SW480 (cell line): ENCODE measurements around the gene TRPM2.

Experiments
- DNase-seq: peaks from one replicate; pipeline ENCODE4 v3.0.0-alpha.2; 2016; ENCODE audit warnings: low spot score

The TRPM2 gene

GRCh38 chr21:44322621-44323325, 30.6 kb upstream of the TRPM2 start:
- DNase-seq = no peak

- no peak for DNase-seq
Observed at GRCh38 chr21:44323591-44323990, 29.8 kb upstream of the TRPM2 start.

- no peak for DNase-seq
Observed at GRCh38 chr21:44324106-44324853, 29.1 kb upstream of the TRPM2 start.

- DNase-seq = no peak
Observed at GRCh38 chr21:44324854-44325107, 28.6 kb upstream of the TRPM2 start.

- no peak for DNase-seq
Observed at GRCh38 chr21:44325386-44326271, 27.8 kb upstream of the TRPM2 start.

- DNase-seq = no peak
Observed at GRCh38 chr21:44326272-44326647, 27.2 kb upstream of the TRPM2 start.

- no peak for DNase-seq
Observed at GRCh38 chr21:44326716-44327602, 26.5 kb upstream of the TRPM2 start.

- DNase-seq = no peak
Observed at GRCh38 chr21:44327603-44327974, 25.8 kb upstream of the TRPM2 start.

- no peak for DNase-seq
Observed at GRCh38 chr21:44328242-44328895, 25.1 kb upstream of the TRPM2 start.

- DNase-seq = no peak
Observed at GRCh38 chr21:44329086-44329889, 24.1 kb upstream of the TRPM2 start.

GRCh38 chr21:44329971-44330681, 23.3 kb upstream of the TRPM2 start:
- DNase-seq = no peak

GRCh38 chr21:44330698-44331097, 22.7 kb upstream of the TRPM2 start:
- no peak for DNase-seq

GRCh38 chr21:44331209-44331608, 22.2 kb upstream of the TRPM2 start:
- no peak for DNase-seq

GRCh38 chr21:44331650-44332307, 21.6 kb upstream of the TRPM2 start:
- DNase-seq = no peak

- DNase-seq = no peak
Observed at GRCh38 chr21:44332383-44332782, 21.0 kb upstream of the TRPM2 start.

- DNase-seq = no peak
Observed at GRCh38 chr21:44332965-44333364, 20.5 kb upstream of the TRPM2 start.

- DNase-seq = no peak
Observed at GRCh38 chr21:44333509-44334328, 19.7 kb upstream of the TRPM2 start.

GRCh38 chr21:44334329-44335030, 18.9 kb upstream of the TRPM2 start:
- peak; percentile 23 for DNase-seq
